ENCODE data around the gene TRERF1.
A peak's percentile ranks its signal among the peaks of the same experiment; 100 is the strongest.

The TRERF1 gene

DNA sequence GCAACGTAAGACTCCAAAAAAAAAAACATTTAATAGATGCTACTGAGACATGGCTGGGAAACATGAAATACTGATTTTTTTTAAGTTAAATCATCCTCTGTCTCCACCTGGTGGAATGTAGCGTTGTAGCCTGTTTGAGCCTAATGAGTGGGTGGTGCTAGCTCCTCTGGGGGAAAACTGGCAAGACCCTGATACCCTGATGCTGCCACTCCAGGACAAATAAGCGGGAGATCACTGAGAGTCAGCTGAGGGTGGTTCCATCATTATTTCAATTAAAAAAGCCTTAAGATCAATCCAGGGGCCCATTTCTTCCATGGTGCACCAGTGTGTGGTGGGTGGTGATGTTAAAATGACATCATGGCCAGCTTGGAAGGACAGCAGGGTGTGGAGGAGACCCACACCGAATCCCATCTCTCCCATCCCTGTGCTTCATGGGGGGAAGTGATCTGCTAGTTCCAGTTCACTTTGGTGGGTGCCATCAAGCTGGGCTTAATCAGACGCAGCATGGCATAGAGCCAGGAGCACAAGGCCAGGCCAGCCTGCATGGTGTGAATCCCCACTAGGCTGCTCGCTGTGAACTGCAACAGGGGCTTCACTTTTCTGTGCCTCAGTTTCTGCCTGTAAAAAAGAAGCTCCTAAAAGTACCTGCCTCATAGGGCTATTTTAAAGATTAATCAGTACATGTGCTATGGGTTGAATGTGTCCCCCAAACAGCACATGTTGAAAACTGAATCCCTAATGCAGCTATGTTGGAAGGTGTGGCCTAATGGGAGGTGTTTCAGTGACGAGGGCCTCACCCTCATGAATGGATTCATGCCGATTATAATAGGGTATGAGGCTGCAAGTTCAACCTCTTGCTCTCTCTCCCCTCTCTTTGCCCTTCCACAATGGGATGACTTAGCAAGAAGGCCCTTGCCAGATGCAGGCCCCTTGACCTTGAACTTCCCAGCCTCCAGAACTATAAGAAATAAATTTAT, 221.1 kb downstream of the TRERF1 start:
- DNase-seq (ENCODE audit: low read depth), result no peak
- TF ChIP-seq, protein P1, sequence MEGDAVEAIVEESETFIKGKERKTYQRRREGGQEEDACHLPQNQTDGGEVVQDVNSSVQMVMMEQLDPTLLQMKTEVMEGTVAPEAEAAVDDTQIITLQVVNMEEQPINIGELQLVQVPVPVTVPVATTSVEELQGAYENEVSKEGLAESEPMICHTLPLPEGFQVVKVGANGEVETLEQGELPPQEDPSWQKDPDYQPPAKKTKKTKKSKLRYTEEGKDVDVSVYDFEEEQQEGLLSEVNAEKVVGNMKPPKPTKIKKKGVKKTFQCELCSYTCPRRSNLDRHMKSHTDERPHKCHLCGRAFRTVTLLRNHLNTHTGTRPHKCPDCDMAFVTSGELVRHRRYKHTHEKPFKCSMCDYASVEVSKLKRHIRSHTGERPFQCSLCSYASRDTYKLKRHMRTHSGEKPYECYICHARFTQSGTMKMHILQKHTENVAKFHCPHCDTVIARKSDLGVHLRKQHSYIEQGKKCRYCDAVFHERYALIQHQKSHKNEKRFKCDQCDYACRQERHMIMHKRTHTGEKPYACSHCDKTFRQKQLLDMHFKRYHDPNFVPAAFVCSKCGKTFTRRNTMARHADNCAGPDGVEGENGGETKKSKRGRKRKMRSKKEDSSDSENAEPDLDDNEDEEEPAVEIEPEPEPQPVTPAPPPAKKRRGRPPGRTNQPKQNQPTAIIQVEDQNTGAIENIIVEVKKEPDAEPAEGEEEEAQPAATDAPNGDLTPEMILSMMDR (conservative IDR thresholded peaks at IDR 0.05; ENCODE audit: low read length), result peak; percentile 39
- no peak overlapping the region for H3K4me3 ChIP-seq (ENCODE audit: low read length)

DNA sequence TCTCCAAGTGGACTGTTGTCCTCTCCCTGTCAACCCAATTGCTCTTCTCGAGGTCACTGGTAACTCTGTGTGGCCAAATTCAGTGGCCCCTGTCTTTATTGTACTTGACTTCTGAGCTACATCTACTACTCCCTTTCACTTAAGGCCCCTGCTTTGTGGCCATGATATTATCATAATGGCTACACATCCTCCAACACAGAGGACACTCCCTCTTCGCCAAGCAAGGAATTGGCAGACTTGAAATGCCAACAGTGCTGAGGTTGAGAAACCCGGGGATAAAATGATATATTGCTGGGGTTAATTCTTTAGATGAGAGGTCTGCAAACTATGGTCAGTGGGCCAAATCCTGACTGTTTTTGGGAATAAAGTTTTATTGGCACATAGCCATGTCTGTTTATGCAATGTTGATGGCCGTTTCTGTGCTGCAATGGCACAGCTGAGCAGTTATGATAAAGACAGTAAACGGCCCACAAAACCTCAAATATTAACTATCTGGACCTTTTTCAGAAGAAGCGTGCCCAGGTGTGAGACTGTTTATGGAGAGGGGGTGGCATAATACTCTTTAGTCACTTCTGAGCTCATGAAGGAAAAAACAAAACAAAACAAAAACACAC, 222.1 kb downstream of the TRERF1 start:
- H3K4me3 ChIP-seq (ENCODE audit: low read length), result no peak overlapping the region
- no peak for DNase-seq (ENCODE audit: low read depth)
- TF ChIP-seq, protein P1 (conservative IDR thresholded peaks at IDR 0.05; ENCODE audit: low read length), result no peak

DNA sequence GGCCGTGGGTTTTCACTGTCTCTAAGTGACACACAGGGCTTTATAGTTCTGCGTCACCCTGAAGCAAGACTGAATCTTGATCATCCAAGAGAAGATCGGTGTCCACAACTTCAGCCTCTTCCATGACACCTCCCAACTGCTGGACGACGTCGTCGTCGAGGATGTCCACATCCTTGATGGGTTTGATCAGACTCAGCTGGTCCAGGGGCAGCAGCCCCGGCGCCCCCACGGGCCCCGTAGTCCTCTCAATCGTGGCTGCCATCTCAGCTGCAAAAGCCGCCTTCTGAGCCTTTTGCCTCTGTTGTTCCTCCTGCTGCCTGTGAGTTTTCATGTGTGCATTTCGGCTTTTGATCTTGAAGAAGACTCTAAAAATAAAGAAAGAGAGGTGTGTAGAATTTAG, 223.4 kb downstream of the TRERF1 start:
- no peak overlapping the region for H3K4me3 ChIP-seq (ENCODE audit: low read length)
- no peak for DNase-seq (ENCODE audit: low read depth)
- TF ChIP-seq, protein P1 (conservative IDR thresholded peaks at IDR 0.05; ENCODE audit: low read length), result no peak

DNA sequence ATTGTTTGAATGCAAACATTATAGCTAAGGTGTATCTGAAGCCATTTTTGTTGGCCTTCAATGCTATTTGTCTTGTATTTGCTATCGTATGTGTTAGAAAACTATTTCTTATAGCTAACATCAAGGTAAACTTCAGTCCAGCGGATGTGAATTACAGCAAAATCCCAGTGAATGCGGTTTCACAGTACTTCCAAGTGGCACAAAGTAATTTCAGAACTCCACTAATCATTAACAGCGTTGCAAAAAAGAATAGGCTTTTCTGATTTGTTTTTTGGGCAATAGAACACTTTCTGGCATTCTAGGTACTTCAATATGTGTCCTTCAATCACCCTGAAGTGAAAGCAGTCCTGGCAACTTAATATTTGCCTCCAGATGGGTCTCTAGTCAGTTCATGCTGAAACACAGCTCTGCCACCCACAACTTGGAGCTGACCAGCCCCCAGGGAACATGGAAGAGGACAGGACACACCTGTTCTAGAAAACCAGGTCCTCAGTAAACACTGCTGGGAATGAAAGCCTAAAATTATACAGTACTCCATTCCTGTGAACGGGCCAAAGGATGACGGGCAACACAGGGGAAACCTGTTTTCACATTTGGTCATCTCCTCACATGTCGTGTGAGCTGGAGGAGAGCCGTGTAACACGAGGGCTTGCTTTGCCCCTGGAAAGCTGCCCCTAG, 224.4 kb downstream of the TRERF1 start:
- TF ChIP-seq, protein P1 (conservative IDR thresholded peaks at IDR 0.05; ENCODE audit: low read length), result no peak
- H3K4me3 ChIP-seq (ENCODE audit: low read length), result no peak overlapping the region

DNA sequence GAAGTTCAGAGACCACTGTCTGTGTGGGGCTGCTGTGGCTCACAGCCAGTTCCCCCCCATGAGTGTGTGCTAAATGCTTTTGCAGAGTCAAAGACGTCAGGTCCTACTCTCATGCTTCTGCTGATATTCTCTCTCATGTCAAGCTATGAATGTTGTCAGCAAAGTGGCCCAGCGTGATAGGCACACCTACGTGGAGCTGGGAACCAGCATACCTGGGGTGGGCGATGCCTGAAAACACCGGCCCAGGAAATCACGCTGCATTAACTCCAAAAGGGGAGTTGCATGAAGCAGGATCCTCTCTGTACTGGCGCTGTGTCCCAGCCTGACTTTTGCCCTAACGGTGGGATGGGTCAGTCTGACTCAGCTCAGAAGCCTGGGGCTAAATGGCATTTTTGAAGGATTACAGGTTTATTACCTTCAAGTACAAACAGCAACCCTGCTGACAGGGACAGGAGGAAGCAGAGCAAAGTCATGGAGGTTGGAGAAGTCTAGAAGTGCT, 225.0 kb downstream of the TRERF1 start:
- no peak overlapping the region for H3K4me3 ChIP-seq (ENCODE audit: low read length)
- DNase-seq (ENCODE audit: low read depth), result peak; percentile 35
- TF ChIP-seq, protein P1 (conservative IDR thresholded peaks at IDR 0.05; ENCODE audit: low read length), result no peak

More for the DNA sequence above, 224.4 kb downstream of the TRERF1 start:
- DNase-seq (ENCODE audit: low read depth), result no peak

DNA sequence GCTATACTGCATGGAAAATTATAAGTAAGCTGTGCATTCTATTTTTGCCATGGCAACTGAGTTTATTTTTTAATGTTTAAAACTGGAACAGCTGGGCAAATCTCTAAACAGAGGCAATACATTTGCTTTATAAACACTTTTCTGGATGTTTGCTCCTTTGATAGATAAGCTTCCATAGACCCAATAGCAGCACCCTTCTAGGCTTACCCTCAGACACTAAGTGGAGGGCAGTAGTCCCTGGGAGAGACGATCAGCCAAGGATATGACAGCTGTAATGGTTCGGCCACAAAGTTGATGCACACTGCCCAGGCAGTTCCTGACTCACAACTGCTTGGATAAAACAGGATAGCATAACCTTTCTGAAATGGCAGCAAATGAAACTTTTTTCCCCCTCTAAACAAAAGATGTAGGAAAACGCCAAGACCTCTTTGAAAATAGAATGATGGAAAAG, 225.5 kb downstream of the TRERF1 start:
- no peak overlapping the region for H3K4me3 ChIP-seq (ENCODE audit: low read length)
- peak; percentile 44 for DNase-seq (ENCODE audit: low read depth)

More for the DNA sequence above, 225.5 kb downstream of the TRERF1 start:
- TF ChIP-seq, protein P1 (conservative IDR thresholded peaks at IDR 0.05; ENCODE audit: low read length), result no peak
